GM18868 (cell line): ENCODE measurements around the gene KRT23.

Experiments
- ATAC-seq: cut with Tn5 transposase; IDR thresholded peaks from one replicate; pipeline ENCODE4 v1.9.1; 2021; ENCODE audit warnings: mild to moderate bottlenecking, moderate library complexity; ENCODE audit not compliant: unreplicated experiment

The KRT23 gene

GRCh38 chr17:40873255-40873654, 64.2 kb downstream of the KRT23 start:
- ATAC-seq: no peak
